ENCODE results near the gene PIGL. TPM values are rescaled to one million over a fixed set of nuclear protein-coding genes. Genes with fewer than 3 reads are reported as not detected.

PIGL gene
- total and polyA plus RNA-seq, 2 experiments from 2014 or later: 32.9 to 47.3 TPM

GRCh38 chr17:16187642-16188041 is 29.4 kb upstream of the PIGL start:
- H3K4me3 Mint-ChIP-seq: no peak overlapping the region
- DNase-seq (ENCODE audit: low spot score): no peak

GRCh38 chr17:16189791-16190348 is 27.1 kb upstream of the PIGL start:
- H3K4me1 Mint-ChIP-seq: no peaks in the 10 kb centered on the region
- TF ChIP-seq NANOG (IDR thresholded peaks at IDR 0.05; ENCODE audit: borderline replicate concordance) (no peak), ZNF331 (CRISPR knock-in tag; IDR thresholded peaks at IDR 0.05; ENCODE audit: low read depth) (no peak), JUNB (IDR thresholded peaks at IDR 0.05; ENCODE audit: unreplicated experiment) (no peak), POLR2AphosphoS5 (IDR thresholded peaks at IDR 0.05; ENCODE audit: low read depth) (no peak), ETS1 (IDR thresholded peaks at IDR 0.05) (no peak)

More at GRCh38 chr17:16187642-16188041, 29.4 kb upstream of the PIGL start:
- Histone ChIP-seq H3K27me3 (ENCODE audit: insufficient read depth) (no peaks in the 10 kb centered on the region), H3K4me2 (no peak overlapping the region), H3K36me3 (ENCODE audit: insufficient read depth) (no peaks in the 10 kb centered on the region; the same call in 1 of the 2 replicates), H3K9me2 (ENCODE audit: insufficient read depth) (no peaks in the 10 kb centered on the region), H3K4me1 (ENCODE audit: insufficient read depth) (no peaks in the 10 kb centered on the region), H3K79me2 (replicated peaks; ENCODE audit: insufficient read depth) (peaks cover 93% of the 10 kb centered on the region), H3K27ac (ENCODE audit: low read depth) (no peak overlapping the region), H2AFZ (no peak overlapping the region), H3F3A (replicated peaks; ENCODE audit: low read depth) (no peaks in the 10 kb centered on the region), H4K20me1 (replicated peaks; ENCODE audit: insufficient read depth) (peaks cover 13% of the 10 kb centered on the region), H3K4me3 (no peak overlapping the region)
- Mint-ChIP-seq H3K27me3 (ENCODE audit: insufficient read depth, low read depth, poor library complexity) (peaks cover 6% of the 10 kb centered on the region), H3K4me1 (0 out of 3 replicates have a peak, but pooled peaks cover 6% of the 10 kb centered on the region), H3K27ac (no peak overlapping the region), H3K36me3 (ENCODE audit: low read depth) (peaks cover 43% of the 10 kb centered on the region), H3K9me3 (no peaks in the 10 kb centered on the region)
- TF ChIP-seq REST (IDR thresholded peaks at IDR 0.05; ENCODE audit: unreplicated experiment) (no peak), POLR2AphosphoS5 (IDR thresholded peaks at IDR 0.05; ENCODE audit: low read depth) (no peak), ETS1 (IDR thresholded peaks at IDR 0.05) (no peak)
- no peak for ATAC-seq

More at GRCh38 chr17:16189791-16190348, 27.1 kb upstream of the PIGL start:
- ATAC-seq (no peak), DNase-seq (ENCODE audit: low spot score) (no peak)
- Mint-ChIP-seq H3K9me3 (no peaks in the 10 kb centered on the region), H3K27me3 (ENCODE audit: insufficient read depth, low read depth, poor library complexity) (peaks cover 5% of the 10 kb centered on the region), H3K27ac (no peak overlapping the region), H3K36me3 (ENCODE audit: low read depth) (peaks cover 42% of the 10 kb centered on the region), H3K4me3 (no peak overlapping the region)
- peaks cover 13% of the 10 kb centered on the region for H4K20me1 ChIP-seq (replicated peaks; ENCODE audit: insufficient read depth)
- no peaks in the 10 kb centered on the region for H3K4me1 ChIP-seq (ENCODE audit: insufficient read depth)
- H3K27me3 ChIP-seq (ENCODE audit: insufficient read depth): no peaks in the 10 kb centered on the region
- no peaks in the 10 kb centered on the region for H3F3A ChIP-seq (replicated peaks; ENCODE audit: low read depth)
- H3K27ac ChIP-seq (ENCODE audit: low read depth): no peak overlapping the region
- no peak overlapping the region for H3K4me3 ChIP-seq
- H3K79me2 ChIP-seq (replicated peaks; ENCODE audit: insufficient read depth): peaks cover 87% of the 10 kb centered on the region
- H3K36me3 ChIP-seq (ENCODE audit: insufficient read depth): no peaks in the 10 kb centered on the region; the same call in 1 of the 2 replicates
- no peak overlapping the region for H3K4me2 ChIP-seq
- no peak overlapping the region for H2AFZ ChIP-seq
- no peaks in the 10 kb centered on the region for H3K9me2 ChIP-seq (ENCODE audit: insufficient read depth)
